GM19193 (cell line): ENCODE results near the gene SLC1A7.

Source experiments
- POLR2A ChIP-seq: IDR thresholded peaks from 4 replicates; pipeline ENCODE4 v1.6.1; 2011; ENCODE audit not compliant: insufficient read depth, insufficient read length; ENCODE audit errors: extremely low read depth

SLC1A7 gene

DNA sequence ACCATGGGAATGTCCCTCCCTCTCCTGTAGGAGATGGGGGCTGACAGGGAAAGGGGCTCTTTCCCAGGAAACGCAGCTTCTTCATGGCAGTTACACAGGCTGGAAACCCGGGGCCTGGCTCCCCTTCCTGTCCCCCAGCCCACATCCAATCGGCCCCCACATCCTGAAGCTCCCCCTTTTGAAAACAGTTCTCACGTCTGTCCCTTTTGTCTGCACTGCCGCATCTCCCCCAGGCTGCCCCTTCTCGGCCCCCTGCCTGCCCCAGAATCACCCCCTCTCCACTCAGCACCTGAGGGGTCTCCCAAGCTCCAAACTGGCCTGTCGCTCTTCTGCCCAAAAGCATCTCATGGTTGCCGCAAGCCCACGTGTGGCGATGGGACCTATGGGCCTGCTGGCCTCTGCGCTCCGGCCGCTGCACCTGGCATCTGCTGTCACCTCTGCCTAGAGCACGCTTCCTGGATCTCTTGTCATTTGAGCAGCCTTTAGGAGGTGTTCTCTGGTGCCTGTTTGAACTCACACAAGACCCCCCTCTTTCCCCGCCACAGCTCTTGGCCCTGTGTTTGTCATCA lies 867 bp downstream of the SLC1A7 start:
- no peak for TF ChIP-seq POLR2A

DNA sequence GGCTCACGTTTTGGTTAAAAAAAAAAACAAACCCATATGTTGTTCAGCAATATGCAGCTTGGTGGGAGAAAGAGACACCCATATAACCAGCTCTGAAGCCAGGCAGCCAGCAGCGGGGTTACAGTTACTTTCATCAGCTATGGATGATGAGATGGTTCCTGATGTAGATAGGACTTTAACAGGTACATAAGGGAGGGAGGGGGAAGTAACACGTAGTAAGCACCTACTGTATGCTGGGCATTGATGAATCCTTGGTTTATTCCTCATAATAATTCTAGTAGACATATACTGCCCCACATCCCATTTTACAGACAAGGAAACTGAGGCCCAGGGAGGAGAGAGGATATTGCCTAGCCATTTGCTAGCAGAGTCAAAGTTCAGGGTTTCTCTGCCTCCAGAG lies 2.0 kb downstream of the SLC1A7 start:
- no peak for TF ChIP-seq POLR2A

DNA sequence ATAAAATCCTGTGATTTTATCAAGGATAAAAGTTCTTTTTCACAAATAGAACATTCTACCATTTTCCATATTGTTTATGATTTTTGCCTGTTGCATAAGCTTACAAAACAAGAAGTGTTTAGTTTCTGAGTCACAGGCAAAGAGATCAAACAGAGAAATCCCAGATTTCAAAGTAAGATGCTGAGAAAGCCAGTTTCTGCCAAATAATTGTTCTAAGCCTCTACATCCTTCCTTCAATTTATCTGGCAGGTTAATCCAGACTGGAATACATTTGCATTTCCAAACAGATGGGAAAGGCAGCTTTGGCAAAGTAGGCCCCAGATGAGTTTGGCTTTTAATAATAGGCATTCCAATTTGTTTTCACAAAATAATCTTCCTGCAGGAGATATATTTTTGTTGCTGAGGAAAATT lies 2.5 kb downstream of the SLC1A7 start:
- TF ChIP-seq POLR2A = no peak

DNA sequence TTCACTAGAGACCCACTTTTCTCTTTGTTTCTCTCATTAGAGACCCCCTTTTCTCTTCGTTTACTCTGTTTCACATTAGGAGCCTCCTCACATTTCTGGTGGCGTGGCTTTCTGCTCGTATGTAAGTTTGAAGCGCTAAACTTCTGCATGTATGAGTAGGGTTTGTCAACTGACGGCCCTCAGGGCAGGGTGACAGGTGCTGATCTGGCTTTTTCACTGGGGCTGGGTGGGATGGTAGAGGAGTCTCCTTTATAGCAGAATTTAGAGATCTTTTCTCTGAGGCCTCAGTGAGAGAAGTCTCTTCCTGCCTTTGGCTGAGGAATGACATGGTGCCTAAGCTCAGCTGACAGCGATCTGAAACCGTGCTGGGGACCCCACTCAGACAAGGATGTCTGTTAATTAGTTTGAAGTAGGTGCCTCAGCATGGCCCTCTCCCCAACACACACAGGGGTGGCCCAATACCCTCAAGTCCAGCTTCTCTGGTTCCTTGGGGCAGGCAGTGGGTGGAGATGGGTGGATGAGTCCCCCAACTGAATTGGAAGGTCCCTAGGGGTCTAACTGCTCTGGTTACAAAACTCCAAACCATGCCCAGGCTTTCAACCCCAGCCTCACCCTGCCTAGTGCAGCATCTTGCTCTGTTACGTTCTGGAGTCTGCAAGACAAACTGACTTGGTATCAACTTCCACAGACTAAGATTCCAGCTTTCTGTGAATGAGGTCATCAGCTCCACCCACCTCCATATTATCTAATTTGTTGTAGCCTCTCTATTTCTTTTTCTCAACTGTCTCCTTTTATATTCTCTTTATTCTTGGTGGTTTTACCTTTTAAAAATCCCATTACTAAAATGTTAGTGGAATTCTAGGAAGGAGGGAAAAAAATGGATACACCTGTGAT lies 3.2 kb downstream of the SLC1A7 start:
- no peak for TF ChIP-seq POLR2A

DNA sequence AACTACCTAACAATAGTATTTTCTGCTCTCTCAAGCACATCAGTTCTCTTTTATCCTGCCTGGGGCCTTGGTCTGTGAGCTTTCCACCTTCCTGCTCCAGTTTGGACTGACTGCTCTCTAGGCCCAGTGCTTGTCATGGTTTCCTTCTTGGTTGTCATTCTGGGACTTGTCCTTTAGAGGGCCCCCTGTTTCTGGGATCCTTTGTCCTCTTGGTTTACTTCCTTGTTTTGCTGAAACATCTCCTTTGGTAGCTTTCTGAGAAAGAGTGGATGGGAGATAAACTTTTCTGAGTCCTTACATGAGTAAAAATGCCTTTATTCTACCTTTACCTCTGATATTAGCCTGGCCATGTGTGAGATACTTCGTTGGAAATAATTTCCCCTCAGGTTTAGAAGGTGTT lies 4.7 kb downstream of the SLC1A7 start:
- TF ChIP-seq POLR2A = no peak

DNA sequence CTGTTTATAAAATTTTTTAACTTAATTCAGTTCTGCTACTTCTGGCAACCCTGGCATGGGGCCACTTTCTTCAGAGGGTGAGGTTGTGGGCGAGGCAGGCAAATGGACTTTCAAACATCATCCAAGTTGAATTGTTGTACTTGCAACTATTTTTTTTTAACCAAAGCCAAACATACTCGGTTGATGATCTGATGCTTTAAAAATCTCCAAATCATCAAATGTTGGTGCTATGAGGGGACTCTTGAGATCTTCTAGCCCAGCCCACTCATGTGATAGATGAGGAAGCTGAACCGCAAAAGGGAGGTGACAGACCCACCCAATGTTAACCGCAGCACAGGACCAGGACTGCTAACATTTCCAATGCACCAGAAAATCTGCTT lies 6.7 kb downstream of the SLC1A7 start:
- no peak for TF ChIP-seq POLR2A

DNA sequence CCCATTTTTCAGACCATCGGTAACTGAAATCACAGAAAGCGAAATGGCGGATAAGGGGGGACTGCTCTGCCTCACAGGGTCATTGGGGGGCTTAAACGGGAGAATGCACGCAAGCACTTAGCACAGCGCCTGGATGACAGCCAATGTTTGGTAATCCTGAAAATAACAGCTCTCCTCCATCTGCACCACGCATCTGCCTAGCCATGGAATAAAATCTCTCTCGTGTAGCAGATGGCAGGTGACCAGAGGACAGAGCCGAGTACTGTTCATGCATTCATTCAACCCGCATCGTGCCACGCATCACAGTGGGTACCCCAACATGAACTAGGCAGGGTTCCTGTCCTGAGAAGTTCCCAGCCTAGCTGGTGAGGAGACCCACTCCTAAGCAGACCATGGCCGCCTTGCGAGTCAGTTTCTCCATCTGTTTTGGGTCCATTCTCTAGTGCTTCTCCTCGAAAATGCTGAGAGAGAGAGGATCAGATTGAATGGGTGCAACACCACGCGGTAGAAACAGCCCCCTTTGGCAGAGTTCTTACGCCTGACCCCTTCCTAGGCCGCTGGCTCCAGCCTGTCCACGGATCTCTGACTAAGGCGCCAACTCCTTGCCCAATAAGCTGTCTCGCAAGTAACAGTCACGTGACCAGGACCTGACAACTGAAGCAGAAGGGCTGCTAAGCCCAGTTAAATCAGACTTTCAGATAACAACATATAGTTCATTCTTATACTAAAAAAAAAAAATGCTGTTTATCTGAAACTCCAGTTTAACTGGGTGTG lies 7.3 kb downstream of the SLC1A7 start:
- TF ChIP-seq POLR2A = no peak

DNA sequence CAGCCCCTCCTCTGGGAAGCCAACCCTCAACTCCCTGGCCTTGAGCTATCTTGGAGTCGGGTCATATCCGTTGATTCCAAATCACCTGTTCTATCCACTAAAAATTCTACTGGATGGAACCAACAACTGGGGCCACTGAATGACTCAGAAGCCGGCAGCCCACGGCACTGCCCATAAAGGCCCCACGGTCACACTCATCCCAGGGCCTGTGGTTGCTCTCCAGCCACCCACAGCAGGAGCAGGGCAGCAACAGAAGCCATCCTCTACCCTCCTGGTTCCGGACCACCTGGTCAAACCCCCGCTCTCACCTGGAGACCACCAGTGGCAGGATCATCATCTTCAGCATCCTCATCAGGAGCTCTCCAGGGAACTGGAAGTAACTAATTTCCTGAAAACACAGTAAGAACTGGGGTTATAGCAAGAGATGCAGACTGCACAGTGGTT lies 8.4 kb downstream of the SLC1A7 start:
- no peak for TF ChIP-seq POLR2A

DNA sequence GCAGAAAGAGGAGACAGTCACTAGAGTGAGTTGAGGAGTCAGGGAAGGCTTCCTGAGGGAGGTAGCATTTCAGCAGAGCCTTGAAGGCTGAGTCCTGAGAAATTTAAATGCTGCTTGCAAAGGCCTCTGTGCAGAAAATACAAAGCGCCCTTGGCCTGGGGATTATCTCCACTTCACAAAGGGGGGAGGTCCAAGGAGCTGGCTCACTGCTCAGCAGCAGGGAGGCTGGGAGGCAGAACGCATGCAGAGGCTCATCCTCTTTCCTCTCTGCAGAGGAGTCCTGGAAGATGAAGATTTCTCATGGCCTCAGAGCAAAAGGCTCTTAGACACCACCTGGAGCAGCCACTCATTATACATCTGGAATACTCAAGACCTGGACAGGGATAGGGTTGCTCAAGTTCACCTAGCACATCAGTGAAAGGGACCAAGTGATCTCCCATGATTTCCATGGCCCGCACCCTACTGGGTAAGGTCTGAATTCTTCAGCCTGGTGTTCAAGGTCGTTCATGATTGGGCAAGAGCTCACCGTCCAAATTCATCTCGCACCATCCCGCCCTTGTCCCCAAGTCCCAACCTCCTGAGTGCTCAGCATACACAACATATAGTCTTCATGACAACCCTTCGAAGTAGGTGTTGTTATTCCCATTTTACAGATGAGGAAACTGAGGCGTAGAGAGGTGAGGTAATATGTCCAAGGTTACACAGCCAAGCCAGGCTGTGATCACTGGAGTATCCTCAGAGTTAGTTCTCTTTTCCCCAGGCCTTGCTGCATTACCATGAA lies 9.0 kb downstream of the SLC1A7 start:
- TF ChIP-seq POLR2A = no peak

DNA sequence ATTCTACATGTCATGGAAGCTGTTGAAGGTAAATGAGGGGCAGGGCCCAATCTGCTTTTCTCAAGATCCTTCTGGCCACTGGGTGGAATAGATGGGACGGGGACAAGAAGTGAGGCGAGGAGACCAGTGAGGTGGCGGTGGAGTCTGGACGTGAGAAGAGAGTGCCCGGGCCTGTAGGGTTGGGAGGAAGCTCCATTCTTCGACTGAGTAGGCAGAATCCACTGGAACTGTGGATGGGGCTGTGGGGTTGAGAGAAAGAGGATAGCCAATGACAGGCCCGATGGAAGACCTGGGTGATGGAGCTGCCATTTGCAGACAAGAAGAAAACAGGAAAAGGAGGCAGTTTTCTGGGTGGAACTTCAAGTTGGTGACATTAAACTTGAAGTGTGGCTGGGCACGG lies 10.3 kb downstream of the SLC1A7 start:
- TF ChIP-seq POLR2A = no peak

DNA sequence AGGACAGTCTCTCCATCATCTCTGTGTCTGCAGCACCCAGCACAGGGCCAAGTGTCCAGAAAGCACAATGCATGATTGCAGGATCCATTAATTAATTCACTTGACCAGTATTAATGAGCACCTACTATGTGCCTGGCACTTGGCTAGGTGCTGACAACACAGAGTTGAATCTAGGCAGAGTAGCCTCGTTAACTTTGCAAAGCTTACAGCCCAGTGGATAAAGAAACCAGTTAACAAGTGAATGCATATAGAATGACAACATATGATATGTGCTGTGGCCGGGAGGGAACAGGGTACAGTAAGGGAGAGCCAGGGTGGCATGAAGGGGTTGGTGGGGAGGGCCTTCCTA lies 10.9 kb downstream of the SLC1A7 start:
- TF ChIP-seq POLR2A = no peak

DNA sequence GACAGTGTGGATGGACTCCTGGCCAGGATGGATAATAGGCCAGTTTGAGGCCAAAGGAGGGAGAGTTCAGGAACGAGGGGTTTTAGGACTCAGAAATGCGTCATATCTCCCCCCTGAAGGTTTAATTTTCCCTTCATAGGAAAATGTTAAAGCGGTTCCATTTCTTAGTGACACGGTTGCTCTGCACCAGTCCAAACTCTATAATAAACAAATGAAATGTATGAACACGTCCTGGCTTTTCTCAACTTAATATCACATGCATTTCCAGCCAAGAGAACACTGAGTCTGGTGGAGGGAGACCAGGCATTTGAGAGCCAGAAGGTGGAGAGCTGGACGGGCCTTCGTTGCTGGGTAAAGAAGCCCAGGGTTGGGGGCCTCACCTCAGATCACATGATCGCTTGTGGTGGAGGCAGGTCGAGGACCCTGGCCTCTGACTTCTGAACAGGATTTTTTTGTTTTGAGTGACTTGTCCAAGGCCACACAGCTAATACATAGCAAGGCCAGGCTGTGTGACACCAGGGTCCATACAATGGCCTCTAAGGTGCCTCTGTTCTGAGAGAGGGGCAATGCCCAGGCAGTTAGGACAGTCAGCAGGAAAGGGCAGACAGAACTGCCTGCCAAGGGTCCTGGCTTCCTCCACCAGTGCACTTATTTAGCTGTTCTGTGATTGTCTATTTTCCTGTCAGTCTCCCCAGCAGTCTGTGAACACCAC lies 11.4 kb downstream of the SLC1A7 start:
- TF ChIP-seq POLR2A = no peak

DNA sequence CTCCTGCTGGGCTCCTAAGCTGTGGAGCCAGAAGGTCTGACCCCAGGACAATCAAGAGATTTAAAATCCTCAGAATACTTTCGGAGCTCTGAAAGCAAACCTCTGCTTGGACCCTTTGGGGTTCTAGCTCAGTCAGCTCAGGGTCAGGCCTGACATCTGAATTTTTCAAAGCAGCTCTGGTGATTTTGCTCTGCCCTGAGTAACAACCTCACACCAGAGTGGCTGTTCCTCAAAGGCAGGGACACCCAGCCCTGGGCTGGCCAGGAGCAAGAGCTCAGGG lies 11.9 kb downstream of the SLC1A7 start:
- no peak for TF ChIP-seq POLR2A

DNA sequence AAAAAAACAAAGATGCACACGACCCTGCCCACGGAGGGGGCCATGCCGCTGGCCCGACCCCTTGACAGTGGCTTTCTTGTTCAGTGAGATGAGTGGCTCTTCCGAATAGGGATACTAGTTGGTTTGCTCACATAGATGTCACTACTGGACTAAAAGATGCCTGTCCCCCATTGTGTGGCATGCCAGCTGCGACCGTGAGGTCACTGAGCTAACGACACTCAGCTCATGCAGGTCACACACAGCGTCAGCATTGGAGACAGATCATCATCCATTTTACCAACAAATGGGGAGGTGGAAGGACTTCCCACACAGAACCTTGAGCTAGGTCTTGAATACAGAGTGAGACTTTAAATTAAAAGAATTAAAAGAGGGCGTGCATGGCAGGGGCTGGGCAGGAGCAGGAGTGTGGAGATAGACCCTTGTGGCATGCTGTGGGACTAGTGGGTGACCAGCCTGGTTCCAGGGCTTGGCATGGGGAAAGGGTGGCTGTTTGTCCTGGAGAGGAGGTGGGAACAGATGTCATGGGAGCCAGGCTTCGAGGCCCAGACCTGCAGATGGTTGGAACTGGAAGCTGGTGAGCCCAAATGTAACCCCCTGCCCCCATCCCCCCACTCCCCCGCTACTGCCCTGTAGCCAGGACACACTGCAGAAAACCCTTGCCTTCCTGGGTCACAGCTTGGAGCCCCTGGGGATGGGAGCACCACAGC lies 12.4 kb downstream of the SLC1A7 start:
- TF ChIP-seq POLR2A = no peak
